Vagina (tissue), 2 donors: ENCODE measurements around the gene PPP6R2. TPM values are rescaled to one million over a fixed set of nuclear protein-coding genes. Genes with fewer than 3 reads are reported as not detected.

ENCODE experiments used
- DNase-seq, 2 donors: peaks; one replicate each; pipeline ENCODE4 v3.0.0-alpha.2; 2017; ENCODE audit errors: extremely low spot score in 2 of 2
- H3K27ac ChIP-seq: fragments of 200-600 bp; sonication (generic); one replicate; pipeline ENCODE4 v1.5.1; 2019
- H3K27me3 ChIP-seq: fragments of 200-600 bp; sonication (generic); one replicate; pipeline ENCODE4 v1.5.1; 2019
- H3K36me3 ChIP-seq, 2 donors: fragments of 200-600 bp; sonication (generic); one replicate each; pipeline ENCODE4 v1.5.1; 2017 to 2019
- H3K4me1 ChIP-seq: fragments of 200-600 bp; sonication (generic); one replicate; pipeline ENCODE4 v1.5.1; 2019
- H3K4me3 ChIP-seq, 2 donors: fragments of 200-600 bp; sonication (generic); 1 replicate in 1 of 2; 2 replicates in 1 of 2; pipeline ENCODE4 v1.5.1; 2016 to 2019
- H3K9me3 ChIP-seq: fragments of 200-600 bp; sonication (generic); one replicate; pipeline ENCODE4 v1.5.1; 2019
- CTCF ChIP-seq, 3 experiments: fragments of 450-650 bp in 2 of 3; fragments of 200-600 bp in 1 of 3; sonication (generic) in 1 of 3; IDR thresholded peaks; one replicate each; pipeline ENCODE4 v1.5.1; 2017 to 2019; ENCODE audit warnings: antibody characterized with exemption in 3 of 3, mild to moderate bottlenecking in 2 of 3, moderate library complexity in 2 of 3
- POLR2A ChIP-seq, 2 donors: fragments of 450-650 bp; IDR thresholded peaks; one replicate each; pipeline ENCODE4 v1.6.1; 2017; ENCODE audit warnings: antibody characterized with exemption in 2 of 2, mild to moderate bottlenecking in 2 of 2, moderate library complexity in 2 of 2
- POLR2AphosphoS5 ChIP-seq, 2 donors: sonication (generic); formaldehyde crosslinking; IDR thresholded peaks; one replicate each; pipeline ENCODE4 v1.9.0; 2017; ENCODE audit warnings: antibody characterized with exemption in 2 of 2, mild to moderate bottlenecking in 2 of 2, low read depth in 1 of 2; ENCODE audit not compliant: insufficient read depth in 1 of 2
- intact Hi-C: fragments of 100-400 bp; cut with DNase I; formaldehyde crosslinking; loops from one replicate; pipeline ENCODE4 v1.15.1; 2023
- total RNA-seq: library from RNA; depleted of rRNA; stranded (reverse); fragments of >200 nt; gene quantifications from one replicate; pipeline ENCODE4 v1.2.3, GENCODE V29; 2016

The PPP6R2 gene
- total RNA-seq, 1 donor from 2014 or later: 49.1 TPM

- H3K9me3 ChIP-seq: no peaks in the 10 kb centered on the region
- H3K4me1 ChIP-seq: peaks cover 65% of the 10 kb centered on the region
- H3K4me3 ChIP-seq: no peak overlapping the region
- peaks cover 0 to 35% of the 10 kb centered on the region in 2 donors for H3K36me3 ChIP-seq
- DNase-seq: no peak
- no peak for TF ChIP-seq POLR2AphosphoS5 (IDR thresholded peaks at IDR 0.05; ENCODE audit: insufficient read depth in 1 of 2, low read depth in 1 of 2)
- no peak for TF ChIP-seq POLR2A (IDR thresholded peaks at IDR 0.05)
- TF ChIP-seq CTCF (IDR thresholded peaks at IDR 0.05): no peak
- no peaks in the 10 kb centered on the region for H3K27me3 ChIP-seq
- intact Hi-C loops: no loop called here
- H3K27ac ChIP-seq: no peak overlapping the region
Observed at GRCh38 chr22:50469377-50470305, 126.5 kb downstream of the PPP6R2 start.

DNA sequence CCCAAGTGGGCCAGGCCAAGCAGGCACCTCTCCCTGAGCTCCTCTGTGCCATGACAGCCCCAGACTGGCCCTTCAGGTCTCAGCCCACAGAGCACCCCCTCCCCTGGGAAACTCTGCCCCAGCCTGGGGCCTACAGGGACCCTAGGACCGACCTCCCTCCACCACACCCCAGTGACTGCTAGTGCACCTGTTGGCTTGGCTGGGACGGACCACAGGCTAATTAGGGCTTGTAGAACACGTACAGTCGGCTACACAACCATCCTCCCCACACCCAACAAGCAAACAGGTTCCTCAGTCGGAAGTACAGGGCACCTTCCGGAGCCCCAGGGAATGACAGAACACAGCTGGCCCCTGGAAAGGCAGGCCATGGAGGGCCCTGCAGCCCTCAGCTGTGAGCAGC lies 127.4 kb downstream of the PPP6R2 start:
- peak overlapping the region; percentile 48 for H3K27ac ChIP-seq
- H3K36me3 ChIP-seq: peaks cover 0 to 27% of the 10 kb centered on the region in 2 donors
- H3K4me1 ChIP-seq: peaks cover 69% of the 10 kb centered on the region
- DNase-seq: no peak
- no peak overlapping the region for H3K4me3 ChIP-seq
- TF ChIP-seq POLR2A (IDR thresholded peaks at IDR 0.05): no peak
- TF ChIP-seq CTCF (IDR thresholded peaks at IDR 0.05): no peak
- TF ChIP-seq POLR2AphosphoS5 (IDR thresholded peaks at IDR 0.05; ENCODE audit: insufficient read depth in 1 of 2, low read depth in 1 of 2): no peak
- no peaks in the 10 kb centered on the region for H3K9me3 ChIP-seq
- no peaks in the 10 kb centered on the region for H3K27me3 ChIP-seq
- intact Hi-C loops: no loop called here

GRCh38 chr22:50471197-50471847 lies 128.2 kb downstream of the PPP6R2 start:
- intact Hi-C loops: no loop called here
- Histone ChIP-seq H3K27me3 (no peaks in the 10 kb centered on the region), H3K36me3 (peaks cover 0 to 18% of the 10 kb centered on the region in 2 donors), H3K4me3 (no peak overlapping the region), H3K9me3 (no peaks in the 10 kb centered on the region), H3K27ac (no peak overlapping the region), H3K4me1 (peaks cover 73% of the 10 kb centered on the region)
- TF ChIP-seq CTCF (IDR thresholded peaks at IDR 0.05) (no peak), POLR2AphosphoS5 (IDR thresholded peaks at IDR 0.05; ENCODE audit: insufficient read depth in 1 of 2, low read depth in 1 of 2) (no peak), POLR2A (IDR thresholded peaks at IDR 0.05) (no peak)
- DNase-seq: no peak

- no peak for TF ChIP-seq POLR2AphosphoS5 (IDR thresholded peaks at IDR 0.05; ENCODE audit: insufficient read depth in 1 of 2, low read depth in 1 of 2)
- no peak for TF ChIP-seq CTCF (IDR thresholded peaks at IDR 0.05)
- TF ChIP-seq POLR2A (IDR thresholded peaks at IDR 0.05): no peak
- H3K36me3 ChIP-seq: peaks cover 0 to 12% of the 10 kb centered on the region in 2 donors
- no peak overlapping the region for H3K27ac ChIP-seq
- no peak for DNase-seq
- intact Hi-C loops: no loop called here
- no peaks in the 10 kb centered on the region for H3K9me3 ChIP-seq
- no peak overlapping the region for H3K4me3 ChIP-seq
- H3K4me1 ChIP-seq: peaks cover 73% of the 10 kb centered on the region
- no peaks in the 10 kb centered on the region for H3K27me3 ChIP-seq
Observed at GRCh38 chr22:50471962-50472361, 128.8 kb downstream of the PPP6R2 start.
